ENCODE results near the gene NPM1.

NPM1 gene

DNA sequence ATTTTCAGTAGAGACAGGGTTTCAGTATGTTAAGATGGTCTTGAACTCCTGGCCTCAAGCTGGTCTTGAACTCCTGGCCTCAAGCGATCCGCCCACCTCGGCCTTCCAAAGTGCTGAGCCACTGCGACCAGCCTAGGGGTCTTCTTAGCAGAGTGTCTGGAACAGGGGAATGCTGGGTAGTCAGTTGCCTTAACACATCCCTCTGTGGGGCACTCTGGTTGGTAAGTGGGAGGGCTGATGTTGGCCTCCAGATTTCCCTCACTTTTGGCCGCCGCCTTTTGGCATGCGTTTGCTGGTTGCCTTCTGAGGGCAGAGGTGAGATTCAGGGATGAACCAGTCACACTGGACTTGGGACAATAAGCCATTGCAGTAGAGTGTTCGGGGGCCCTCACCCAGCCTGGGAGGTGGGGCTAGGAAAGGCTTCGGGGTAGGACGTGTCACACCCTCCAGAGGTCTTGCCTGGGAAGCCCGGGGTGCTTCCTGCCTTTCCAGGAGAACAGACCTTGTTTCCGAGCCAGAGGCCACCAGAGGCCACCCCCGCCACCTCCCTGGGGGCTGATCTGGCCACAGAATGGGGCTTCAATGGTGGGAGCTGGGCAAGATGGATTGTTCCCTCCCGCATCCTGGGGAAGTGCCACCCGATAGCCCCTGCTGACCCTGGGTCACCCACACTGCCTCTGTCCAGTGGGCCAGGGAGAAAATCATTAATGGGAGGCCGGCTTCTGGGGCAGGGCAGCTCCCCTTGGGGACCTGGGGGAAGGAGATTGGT, 45.1 kb downstream of the NPM1 start:
- TF ChIP-seq ZNF112 (tag by site-specific recombination; IDR thresholded peaks at IDR 0.05) (no peak), ZNF830 (tag by site-specific recombination; IDR thresholded peaks at IDR 0.05; ENCODE audit: low read depth) (no peak), ZNF211 (tag by site-specific recombination; IDR thresholded peaks at IDR 0.05; ENCODE audit: low read depth) (no peak), ZNF654 (tag by site-specific recombination; IDR thresholded peaks at IDR 0.05; ENCODE audit: low read depth) (no peak), ZNF548 (tag by site-specific recombination; IDR thresholded peaks at IDR 0.05) (no peak), ZNF155 (tag by site-specific recombination; IDR thresholded peaks at IDR 0.05) (no peak), HOXC10 (CRISPR knock-in tag; IDR thresholded peaks at IDR 0.05) (no peak), ZNF747 (tag by site-specific recombination; IDR thresholded peaks at IDR 0.05) (no peak), ZNF843 (tag by site-specific recombination; IDR thresholded peaks at IDR 0.05) (no peak), ZNF629 (tag by site-specific recombination; IDR thresholded peaks at IDR 0.05) (no peak), SETDB1 (IDR thresholded peaks at IDR 0.05; ENCODE audit: insufficient read length, low read length) (no peak), OSR2 (tag by site-specific recombination; IDR thresholded peaks at IDR 0.05) (no peak), ZNF571 (tag by site-specific recombination; IDR thresholded peaks at IDR 0.05) (no peak), KLF8 (tag by site-specific recombination; IDR thresholded peaks at IDR 0.05) (no peak)
- TF ChIP-seq, protein P1, sequence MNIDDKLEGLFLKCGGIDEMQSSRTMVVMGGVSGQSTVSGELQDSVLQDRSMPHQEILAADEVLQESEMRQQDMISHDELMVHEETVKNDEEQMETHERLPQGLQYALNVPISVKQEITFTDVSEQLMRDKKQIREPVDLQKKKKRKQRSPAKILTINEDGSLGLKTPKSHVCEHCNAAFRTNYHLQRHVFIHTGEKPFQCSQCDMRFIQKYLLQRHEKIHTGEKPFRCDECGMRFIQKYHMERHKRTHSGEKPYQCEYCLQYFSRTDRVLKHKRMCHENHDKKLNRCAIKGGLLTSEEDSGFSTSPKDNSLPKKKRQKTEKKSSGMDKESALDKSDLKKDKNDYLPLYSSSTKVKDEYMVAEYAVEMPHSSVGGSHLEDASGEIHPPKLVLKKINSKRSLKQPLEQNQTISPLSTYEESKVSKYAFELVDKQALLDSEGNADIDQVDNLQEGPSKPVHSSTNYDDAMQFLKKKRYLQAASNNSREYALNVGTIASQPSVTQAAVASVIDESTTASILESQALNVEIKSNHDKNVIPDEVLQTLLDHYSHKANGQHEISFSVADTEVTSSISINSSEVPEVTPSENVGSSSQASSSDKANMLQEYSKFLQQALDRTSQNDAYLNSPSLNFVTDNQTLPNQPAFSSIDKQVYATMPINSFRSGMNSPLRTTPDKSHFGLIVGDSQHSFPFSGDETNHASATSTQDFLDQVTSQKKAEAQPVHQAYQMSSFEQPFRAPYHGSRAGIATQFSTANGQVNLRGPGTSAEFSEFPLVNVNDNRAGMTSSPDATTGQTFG (tag by site-specific recombination; IDR thresholded peaks at IDR 0.05; ENCODE audit: borderline replicate concordance): no peak
- TF ChIP-seq, protein P2, sequence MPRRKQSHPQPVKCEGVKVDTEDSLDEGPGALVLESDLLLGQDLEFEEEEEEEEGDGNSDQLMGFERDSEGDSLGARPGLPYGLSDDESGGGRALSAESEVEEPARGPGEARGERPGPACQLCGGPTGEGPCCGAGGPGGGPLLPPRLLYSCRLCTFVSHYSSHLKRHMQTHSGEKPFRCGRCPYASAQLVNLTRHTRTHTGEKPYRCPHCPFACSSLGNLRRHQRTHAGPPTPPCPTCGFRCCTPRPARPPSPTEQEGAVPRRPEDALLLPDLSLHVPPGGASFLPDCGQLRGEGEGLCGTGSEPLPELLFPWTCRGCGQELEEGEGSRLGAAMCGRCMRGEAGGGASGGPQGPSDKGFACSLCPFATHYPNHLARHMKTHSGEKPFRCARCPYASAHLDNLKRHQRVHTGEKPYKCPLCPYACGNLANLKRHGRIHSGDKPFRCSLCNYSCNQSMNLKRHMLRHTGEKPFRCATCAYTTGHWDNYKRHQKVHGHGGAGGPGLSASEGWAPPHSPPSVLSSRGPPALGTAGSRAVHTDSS (tag by site-specific recombination; IDR thresholded peaks at IDR 0.05): no peak
- TF ChIP-seq, protein P3, sequence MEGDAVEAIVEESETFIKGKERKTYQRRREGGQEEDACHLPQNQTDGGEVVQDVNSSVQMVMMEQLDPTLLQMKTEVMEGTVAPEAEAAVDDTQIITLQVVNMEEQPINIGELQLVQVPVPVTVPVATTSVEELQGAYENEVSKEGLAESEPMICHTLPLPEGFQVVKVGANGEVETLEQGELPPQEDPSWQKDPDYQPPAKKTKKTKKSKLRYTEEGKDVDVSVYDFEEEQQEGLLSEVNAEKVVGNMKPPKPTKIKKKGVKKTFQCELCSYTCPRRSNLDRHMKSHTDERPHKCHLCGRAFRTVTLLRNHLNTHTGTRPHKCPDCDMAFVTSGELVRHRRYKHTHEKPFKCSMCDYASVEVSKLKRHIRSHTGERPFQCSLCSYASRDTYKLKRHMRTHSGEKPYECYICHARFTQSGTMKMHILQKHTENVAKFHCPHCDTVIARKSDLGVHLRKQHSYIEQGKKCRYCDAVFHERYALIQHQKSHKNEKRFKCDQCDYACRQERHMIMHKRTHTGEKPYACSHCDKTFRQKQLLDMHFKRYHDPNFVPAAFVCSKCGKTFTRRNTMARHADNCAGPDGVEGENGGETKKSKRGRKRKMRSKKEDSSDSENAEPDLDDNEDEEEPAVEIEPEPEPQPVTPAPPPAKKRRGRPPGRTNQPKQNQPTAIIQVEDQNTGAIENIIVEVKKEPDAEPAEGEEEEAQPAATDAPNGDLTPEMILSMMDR (tag by site-specific recombination; IDR thresholded peaks at IDR 0.05): no peak
- TF ChIP-seq, protein P4, sequence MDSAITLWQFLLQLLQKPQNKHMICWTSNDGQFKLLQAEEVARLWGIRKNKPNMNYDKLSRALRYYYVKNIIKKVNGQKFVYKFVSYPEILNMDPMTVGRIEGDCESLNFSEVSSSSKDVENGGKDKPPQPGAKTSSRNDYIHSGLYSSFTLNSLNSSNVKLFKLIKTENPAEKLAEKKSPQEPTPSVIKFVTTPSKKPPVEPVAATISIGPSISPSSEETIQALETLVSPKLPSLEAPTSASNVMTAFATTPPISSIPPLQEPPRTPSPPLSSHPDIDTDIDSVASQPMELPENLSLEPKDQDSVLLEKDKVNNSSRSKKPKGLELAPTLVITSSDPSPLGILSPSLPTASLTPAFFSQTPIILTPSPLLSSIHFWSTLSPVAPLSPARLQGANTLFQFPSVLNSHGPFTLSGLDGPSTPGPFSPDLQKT (IDR thresholded peaks at IDR 0.05; ENCODE audit: borderline replicate concordance, low read depth, low read length): no peak
- TF ChIP-seq, protein P5, sequence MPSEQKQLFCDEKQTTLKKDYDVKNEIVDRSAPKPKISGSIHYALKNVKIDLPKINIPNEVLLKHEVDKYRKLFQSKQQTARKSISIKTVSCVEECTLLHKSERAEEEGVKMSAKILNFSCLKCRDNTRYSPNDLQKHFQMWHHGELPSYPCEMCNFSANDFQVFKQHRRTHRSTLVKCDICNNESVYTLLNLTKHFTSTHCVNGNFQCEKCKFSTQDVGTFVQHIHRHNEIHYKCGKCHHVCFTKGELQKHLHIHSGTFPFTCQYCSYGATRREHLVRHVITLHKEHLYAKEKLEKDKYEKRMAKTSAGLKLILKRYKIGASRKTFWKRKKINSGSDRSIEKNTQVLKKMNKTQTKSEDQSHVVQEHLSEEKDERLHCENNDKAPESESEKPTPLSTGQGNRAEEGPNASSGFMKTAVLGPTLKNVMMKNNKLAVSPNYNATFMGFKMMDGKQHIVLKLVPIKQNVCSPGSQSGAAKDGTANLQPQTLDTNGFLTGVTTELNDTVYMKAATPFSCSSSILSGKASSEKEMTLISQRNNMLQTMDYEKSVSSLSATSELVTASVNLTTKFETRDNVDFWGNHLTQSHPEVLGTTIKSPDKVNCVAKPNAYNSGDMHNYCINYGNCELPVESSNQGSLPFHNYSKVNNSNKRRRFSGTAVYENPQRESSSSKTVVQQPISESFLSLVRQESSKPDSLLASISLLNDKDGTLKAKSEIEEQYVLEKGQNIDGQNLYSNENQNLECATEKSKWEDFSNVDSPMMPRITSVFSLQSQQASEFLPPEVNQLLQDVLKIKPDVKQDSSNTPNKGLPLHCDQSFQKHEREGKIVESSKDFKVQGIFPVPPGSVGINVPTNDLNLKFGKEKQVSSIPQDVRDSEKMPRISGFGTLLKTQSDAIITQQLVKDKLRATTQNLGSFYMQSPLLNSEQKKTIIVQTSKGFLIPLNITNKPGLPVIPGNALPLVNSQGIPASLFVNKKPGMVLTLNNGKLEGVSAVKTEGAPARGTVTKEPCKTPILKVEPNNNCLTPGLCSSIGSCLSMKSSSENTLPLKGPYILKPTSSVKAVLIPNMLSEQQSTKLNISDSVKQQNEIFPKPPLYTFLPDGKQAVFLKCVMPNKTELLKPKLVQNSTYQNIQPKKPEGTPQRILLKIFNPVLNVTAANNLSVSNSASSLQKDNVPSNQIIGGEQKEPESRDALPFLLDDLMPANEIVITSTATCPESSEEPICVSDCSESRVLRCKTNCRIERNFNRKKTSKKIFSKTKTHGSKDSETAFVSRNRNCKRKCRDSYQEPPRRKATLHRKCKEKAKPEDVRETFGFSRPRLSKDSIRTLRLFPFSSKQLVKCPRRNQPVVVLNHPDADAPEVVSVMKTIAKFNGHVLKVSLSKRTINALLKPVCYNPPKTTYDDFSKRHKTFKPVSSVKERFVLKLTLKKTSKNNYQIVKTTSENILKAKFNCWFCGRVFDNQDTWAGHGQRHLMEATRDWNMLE (tag by site-specific recombination; conservative IDR thresholded peaks at IDR 0.05; ENCODE audit: low read depth): no peak
- POLR2A ChIA-PET: no interaction called here
- H3K4me3 ChIP-seq (ENCODE audit: low read depth, low read length): no peak overlapping the region
- H3K27ac ChIP-seq (ENCODE audit: extremely low read depth, low read depth, low read length): no peak overlapping the region
- H3K36me3 ChIP-seq (ENCODE audit: control insufficient read depth in 2 of 2, insufficient read depth in 1 of 2, low read length in 2 of 2): no peaks in the 10 kb centered on the region
- no peaks in the 10 kb centered on the region for H3K4me1 ChIP-seq (ENCODE audit: control insufficient read depth, insufficient read depth, low read length)
- CTCF ChIA-PET: interaction anchor here (0.6 to 1.1 kb wide), 3 partner anchors 19 to 480 kb away, joined by 3 to 4 read pairs (median 3); no protein-coding TSS in a partner anchor
- H3K9me3 ChIP-seq (ENCODE audit: control insufficient read depth, insufficient read depth, low read depth, low read length): no peaks in the 10 kb centered on the region
